GDM1 (cell line): ENCODE measurements around the gene HMGCR.

Experiments used
- DNase-seq: peaks from one replicate; lab custom pipeline; 2025; lab: John Stamatoyannopoulos, UW

The HMGCR gene

GRCh38 chr5:75340714-75341478 lies 3.9 kb downstream of the HMGCR start:
- DNase-seq, result no peak

- DNase-seq, result no peak
Observed at GRCh38 chr5:75341934-75342333, 4.9 kb downstream of the HMGCR start.

GRCh38 chr5:75342836-75343235 lies 5.8 kb downstream of the HMGCR start:
- DNase-seq, result no peak

- DNase-seq, result no peak
Observed at GRCh38 chr5:75348241-75348640, 11.2 kb downstream of the HMGCR start.

GRCh38 chr5:75349663-75350062 lies 12.6 kb downstream of the HMGCR start:
- no peak for DNase-seq

GRCh38 chr5:75351139-75351926 lies 14.3 kb downstream of the HMGCR start:
- DNase-seq, result no peak

GRCh38 chr5:75355236-75355635 lies 18.2 kb downstream of the HMGCR start:
- no peak for DNase-seq

- no peak for DNase-seq
Observed at GRCh38 chr5:75356719-75357118, 19.7 kb downstream of the HMGCR start.

GRCh38 chr5:75358117-75358516 lies 21.1 kb downstream of the HMGCR start:
- no peak for DNase-seq

- DNase-seq, result no peak
Observed at GRCh38 chr5:75361310-75361709, 24.3 kb downstream of the HMGCR start.

- no peak for DNase-seq
Observed at GRCh38 chr5:75362474-75362975, 25.5 kb downstream of the HMGCR start.

GRCh38 chr5:75363111-75363510 lies 26.1 kb downstream of the HMGCR start:
- DNase-seq, result no peak

GRCh38 chr5:75363726-75364495 lies 26.9 kb downstream of the HMGCR start:
- no peak for DNase-seq

GRCh38 chr5:75364571-75365280 lies 27.7 kb downstream of the HMGCR start:
- no peak for DNase-seq

GRCh38 chr5:75365740-75366139 lies 28.7 kb downstream of the HMGCR start:
- DNase-seq, result no peak

- DNase-seq, result no peak
Observed at GRCh38 chr5:75366787-75367186, 29.8 kb downstream of the HMGCR start.

- DNase-seq, result no peak
Observed at GRCh38 chr5:75367401-75367800, 30.4 kb downstream of the HMGCR start.

- no peak for DNase-seq
Observed at GRCh38 chr5:75368391-75368790, 31.4 kb downstream of the HMGCR start.

- DNase-seq, result no peak
Observed at GRCh38 chr5:75373862-75374261, 36.8 kb downstream of the HMGCR start.

GRCh38 chr5:75374394-75374814 lies 37.4 kb downstream of the HMGCR start:
- DNase-seq, result no peak

GRCh38 chr5:75375414-75375813 lies 38.4 kb downstream of the HMGCR start:
- DNase-seq, result no peak

- DNase-seq, result no peak
Observed at GRCh38 chr5:75380099-75380498, 43.1 kb downstream of the HMGCR start.
